ENCODE measurements around the gene DISC1. TPM values are rescaled to one million over a fixed set of nuclear protein-coding genes. Genes with fewer than 3 reads are reported as not detected.

Gene DISC1
- total RNA-seq, 1 donor from 2014 or later = 5.2 TPM

DNA sequence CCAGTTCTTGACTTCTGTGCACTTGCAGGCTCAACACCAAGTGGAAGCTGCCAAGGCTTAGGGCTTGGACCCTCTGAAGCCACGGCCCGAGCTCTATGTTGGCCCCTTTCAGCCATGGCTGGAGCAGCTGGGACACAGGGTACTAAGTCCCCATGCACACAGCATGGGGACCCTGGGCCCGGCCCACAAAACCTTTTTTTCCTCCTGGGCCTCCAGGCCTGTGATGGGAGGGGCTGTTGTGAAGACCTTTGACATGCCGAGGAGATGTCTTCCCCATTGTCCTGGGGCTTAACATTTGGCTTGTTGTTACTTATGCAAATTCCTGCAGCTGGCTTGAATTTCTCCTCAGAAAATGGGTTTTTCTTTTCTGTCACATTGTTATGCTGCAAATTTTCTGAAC is 59.8 kb downstream of the DISC1 start:
- Mint-ChIP-seq H3K4me1 (ENCODE audit: low read depth) (peaks cover 6% of the 10 kb centered on the region), H3K4me3 (ENCODE audit: low read depth) (no peak overlapping the region), H3K27ac (no peak overlapping the region), H3K27me3 (no peaks in the 10 kb centered on the region), H3K36me3 (ENCODE audit: insufficient read depth) (peaks cover 4% of the 10 kb centered on the region), H3K9me3 (ENCODE audit: low read depth) (peaks cover 5% of the 10 kb centered on the region)
- DNase-seq (ENCODE audit: low spot score, unreplicated experiment) = no peak
- TF ChIP-seq, protein P1, sequence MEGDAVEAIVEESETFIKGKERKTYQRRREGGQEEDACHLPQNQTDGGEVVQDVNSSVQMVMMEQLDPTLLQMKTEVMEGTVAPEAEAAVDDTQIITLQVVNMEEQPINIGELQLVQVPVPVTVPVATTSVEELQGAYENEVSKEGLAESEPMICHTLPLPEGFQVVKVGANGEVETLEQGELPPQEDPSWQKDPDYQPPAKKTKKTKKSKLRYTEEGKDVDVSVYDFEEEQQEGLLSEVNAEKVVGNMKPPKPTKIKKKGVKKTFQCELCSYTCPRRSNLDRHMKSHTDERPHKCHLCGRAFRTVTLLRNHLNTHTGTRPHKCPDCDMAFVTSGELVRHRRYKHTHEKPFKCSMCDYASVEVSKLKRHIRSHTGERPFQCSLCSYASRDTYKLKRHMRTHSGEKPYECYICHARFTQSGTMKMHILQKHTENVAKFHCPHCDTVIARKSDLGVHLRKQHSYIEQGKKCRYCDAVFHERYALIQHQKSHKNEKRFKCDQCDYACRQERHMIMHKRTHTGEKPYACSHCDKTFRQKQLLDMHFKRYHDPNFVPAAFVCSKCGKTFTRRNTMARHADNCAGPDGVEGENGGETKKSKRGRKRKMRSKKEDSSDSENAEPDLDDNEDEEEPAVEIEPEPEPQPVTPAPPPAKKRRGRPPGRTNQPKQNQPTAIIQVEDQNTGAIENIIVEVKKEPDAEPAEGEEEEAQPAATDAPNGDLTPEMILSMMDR (IDR thresholded peaks at IDR 0.05; ENCODE audit: unreplicated experiment) = no peak

DNA sequence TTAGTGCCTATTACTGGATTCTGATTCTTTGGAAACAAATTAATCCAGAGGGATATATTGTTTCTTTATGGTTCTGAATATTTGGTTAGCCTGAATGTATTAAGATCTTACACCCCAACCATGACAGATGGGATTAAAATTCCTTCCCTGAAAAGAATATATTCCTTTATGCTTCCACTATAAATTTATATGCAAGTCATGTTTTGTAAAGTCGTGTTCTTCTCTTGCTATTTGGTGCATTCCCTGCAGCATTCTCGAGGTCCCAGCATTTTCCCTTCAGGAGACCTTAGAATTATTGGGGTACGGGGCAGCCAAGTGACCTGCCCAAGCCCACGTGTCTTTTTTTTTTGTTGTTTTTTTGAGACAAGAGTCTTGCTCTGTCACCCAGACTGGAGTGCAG is 62.4 kb downstream of the DISC1 start:
- Mint-ChIP-seq H3K27me3 (no peaks in the 10 kb centered on the region), H3K9me3 (ENCODE audit: low read depth) (peaks cover 5% of the 10 kb centered on the region), H3K36me3 (ENCODE audit: insufficient read depth) (peaks cover 4% of the 10 kb centered on the region), H3K27ac (no peak overlapping the region), H3K4me1 (ENCODE audit: low read depth) (peaks cover 6% of the 10 kb centered on the region), H3K4me3 (ENCODE audit: low read depth) (no peak overlapping the region)
- TF ChIP-seq, protein P1 (IDR thresholded peaks at IDR 0.05; ENCODE audit: unreplicated experiment) = no peak
- DNase-seq (ENCODE audit: low spot score, unreplicated experiment) = no peak

DNA sequence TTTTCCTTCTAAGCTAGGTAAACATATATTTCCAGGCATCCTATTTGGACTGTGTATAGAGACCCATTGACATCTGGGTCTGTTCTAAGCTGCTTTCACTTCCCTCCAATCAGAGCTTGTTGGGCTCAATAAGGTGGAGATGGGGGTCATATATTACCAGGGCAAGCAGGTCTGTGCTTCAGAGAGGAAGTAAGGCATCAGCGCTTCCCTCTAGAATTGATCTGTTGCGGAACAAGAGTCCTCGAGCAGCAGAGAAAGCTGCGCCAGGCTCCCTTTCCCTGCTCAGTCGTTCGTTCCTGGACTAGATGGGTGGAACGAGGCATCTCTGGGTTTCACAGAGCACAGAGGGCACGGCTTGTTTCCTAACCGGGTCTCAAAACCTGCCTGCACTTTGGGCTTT is 63.5 kb downstream of the DISC1 start:
- Mint-ChIP-seq H3K27ac (no peak overlapping the region), H3K4me3 (ENCODE audit: low read depth) (no peak overlapping the region)
- TF ChIP-seq, protein P1 (IDR thresholded peaks at IDR 0.05; ENCODE audit: unreplicated experiment) = no peak

DNA sequence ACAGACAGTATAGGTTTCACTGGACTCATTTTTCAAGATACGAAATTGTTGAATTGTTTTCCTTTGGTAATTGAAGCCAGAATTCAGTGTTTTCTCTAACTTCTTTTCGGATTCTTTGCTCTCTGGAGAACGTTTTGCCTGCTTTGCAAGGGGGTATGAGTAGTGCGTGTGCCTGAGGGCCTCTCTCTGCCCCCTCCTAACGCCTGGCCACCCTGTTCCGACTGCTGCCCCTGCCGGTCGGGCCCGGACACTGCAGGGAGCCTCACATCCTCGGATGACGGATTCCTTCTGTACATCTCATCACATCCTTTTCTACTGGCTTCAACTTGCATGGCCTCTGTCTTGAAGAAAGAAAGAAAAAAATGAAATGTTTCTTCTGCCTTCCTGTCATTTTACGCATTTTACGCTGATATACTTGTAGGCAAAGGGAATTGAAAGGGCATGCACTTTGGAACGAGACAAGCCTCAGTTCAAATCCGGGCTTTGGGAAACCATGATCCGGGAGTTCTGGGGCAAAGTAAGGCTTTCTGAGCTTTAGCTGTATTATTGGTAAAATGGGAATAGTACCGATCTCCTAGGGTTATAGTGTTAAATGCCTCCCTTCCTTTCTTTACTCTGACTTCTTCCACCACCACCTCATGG is 65.1 kb downstream of the DISC1 start:
- DNase-seq (ENCODE audit: low spot score, unreplicated experiment) = no peak
- H3K4me1 Mint-ChIP-seq (ENCODE audit: low read depth) = peaks cover 6% of the 10 kb centered on the region
- TF ChIP-seq, protein P1 (IDR thresholded peaks at IDR 0.05; ENCODE audit: unreplicated experiment) = peak; percentile 66
- H3K9me3 Mint-ChIP-seq (ENCODE audit: low read depth) = peaks cover 3% of the 10 kb centered on the region
- H3K4me3 Mint-ChIP-seq (ENCODE audit: low read depth) = no peak overlapping the region
- H3K27me3 Mint-ChIP-seq = no peaks in the 10 kb centered on the region
- H3K27ac Mint-ChIP-seq = no peak overlapping the region
- H3K36me3 Mint-ChIP-seq (ENCODE audit: insufficient read depth) = peaks cover 3% of the 10 kb centered on the region

More for the DNA sequence above, 63.5 kb downstream of the DISC1 start:
- DNase-seq (ENCODE audit: low spot score, unreplicated experiment) = no peak
- Mint-ChIP-seq H3K4me1 (ENCODE audit: low read depth) (peaks cover 6% of the 10 kb centered on the region), H3K27me3 (no peaks in the 10 kb centered on the region), H3K9me3 (ENCODE audit: low read depth) (peaks cover 5% of the 10 kb centered on the region), H3K36me3 (ENCODE audit: insufficient read depth) (peaks cover 4% of the 10 kb centered on the region)

DNA sequence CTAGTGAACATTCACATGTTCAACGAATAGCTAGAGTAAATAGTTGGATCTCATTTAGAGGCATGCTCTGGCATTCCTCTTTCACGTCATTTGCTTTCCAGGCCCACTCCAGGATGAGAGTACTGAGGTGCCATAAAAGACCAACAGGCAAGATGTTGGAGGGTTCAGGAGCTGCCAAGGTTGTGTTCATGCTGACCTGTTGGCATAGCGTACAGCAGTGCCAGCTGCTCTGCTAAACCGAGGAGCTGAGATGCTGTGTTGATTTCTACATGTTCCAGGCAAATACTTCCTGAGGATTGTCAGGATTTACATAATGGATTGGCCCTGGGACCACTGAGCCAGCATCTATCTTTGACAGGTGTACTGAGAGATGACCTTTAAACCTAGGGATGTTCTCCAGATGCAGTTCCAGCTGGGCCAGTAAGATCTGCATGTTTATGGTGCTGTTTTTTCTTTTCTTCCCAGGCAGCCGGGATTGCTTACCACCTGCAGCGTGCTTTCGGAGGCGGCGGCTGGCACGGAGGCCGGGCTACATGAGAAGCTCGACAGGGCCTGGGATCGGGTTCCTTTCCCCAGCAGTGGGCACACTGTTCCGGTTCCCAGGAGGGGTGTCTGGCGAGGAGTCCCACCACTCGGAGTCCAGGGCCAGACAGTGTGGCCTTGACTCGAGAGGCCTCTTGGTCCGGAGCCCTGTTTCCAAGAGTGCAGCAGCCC is 66.9 kb downstream of the DISC1 start:
- H3K27me3 Mint-ChIP-seq = no peaks in the 10 kb centered on the region
- H3K36me3 Mint-ChIP-seq (ENCODE audit: insufficient read depth) = no peaks in the 10 kb centered on the region
- H3K27ac Mint-ChIP-seq = no peak overlapping the region
- H3K4me1 Mint-ChIP-seq (ENCODE audit: low read depth) = peaks cover 6% of the 10 kb centered on the region
- no peak overlapping the region for H3K4me3 Mint-ChIP-seq (ENCODE audit: low read depth)
- H3K9me3 Mint-ChIP-seq (ENCODE audit: low read depth) = no peaks in the 10 kb centered on the region
- TF ChIP-seq, protein P1 (IDR thresholded peaks at IDR 0.05; ENCODE audit: unreplicated experiment) = no peak
- DNase-seq (ENCODE audit: low spot score, unreplicated experiment) = no peak

Measured in progenitor cell of endocrine pancreas (in vitro differentiated cells).